CD4-positive, alpha-beta T cell treated with Interferon alpha-2 for 1 hour (primary cell): ENCODE data around the gene BTN2A1.
A peak's percentile ranks its signal among the peaks of the same experiment; 100 is the strongest.
"Not testable (repeated sequence)": the region's sequence is repeated elsewhere in the genome, so short reads cannot be mapped to it uniquely, and the experiment has no call there.

Source experiments
- DNase-seq, 2 donors: peaks; one replicate each; pipeline ENCODE4 v3.0.0-alpha.2; 2020 to 2022

Gene BTN2A1

DNA sequence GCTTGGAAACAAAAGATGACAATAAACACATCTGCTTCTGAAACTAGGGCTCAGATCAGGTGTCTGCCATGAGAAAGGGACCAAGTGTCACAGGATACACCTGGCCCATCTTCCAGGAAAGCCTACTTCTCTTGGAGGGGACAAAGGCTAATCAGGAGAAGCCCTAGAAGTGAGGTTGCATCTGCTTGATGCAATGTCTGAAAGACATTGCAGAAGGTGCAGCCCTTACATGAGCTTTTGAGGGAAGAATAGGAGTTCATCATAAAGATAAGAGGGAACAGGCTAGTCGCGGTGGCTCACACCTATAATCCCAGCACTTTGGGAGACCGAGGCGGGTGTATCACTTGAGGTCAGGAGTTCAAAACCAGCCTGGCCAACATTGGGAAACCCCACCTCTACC lies 39.9 kb downstream of the BTN2A1 start:
- no peak for DNase-seq

- DNase-seq: no peak
Measured at GRCh38 chr6:26500102-26500501, 42.3 kb downstream of the BTN2A1 start, which contains the start of gene BTN1A1. BTN1A1 (plus strand) TSS chr6:26500303; CDS start chr6:26501287, 984 bp downstream.

- peak; percentile 18 to 44 for DNase-seq
Measured at GRCh38 chr6:26501482-26501986, 43.8 kb downstream of the BTN2A1 start.

DNA sequence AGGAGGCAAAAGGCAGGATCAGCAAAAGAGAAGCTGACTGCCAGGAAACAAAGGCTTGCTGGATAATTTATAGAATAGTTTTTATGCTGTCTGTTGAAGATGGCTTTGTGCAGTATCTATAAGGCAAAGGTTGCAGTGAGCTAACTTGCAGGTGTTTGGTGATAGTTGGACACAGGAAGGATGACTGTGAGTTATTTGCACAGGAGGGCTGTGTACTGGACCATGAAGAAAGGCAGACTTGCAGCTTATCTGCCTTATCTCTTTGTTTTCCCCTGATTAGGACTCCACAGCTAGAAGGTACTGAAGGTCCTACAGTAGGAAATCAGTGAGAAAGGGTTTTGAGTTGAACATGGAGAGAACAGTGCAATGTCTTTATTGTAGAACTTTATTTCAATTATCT lies 44.4 kb downstream of the BTN2A1 start:
- no peak for DNase-seq

DNA sequence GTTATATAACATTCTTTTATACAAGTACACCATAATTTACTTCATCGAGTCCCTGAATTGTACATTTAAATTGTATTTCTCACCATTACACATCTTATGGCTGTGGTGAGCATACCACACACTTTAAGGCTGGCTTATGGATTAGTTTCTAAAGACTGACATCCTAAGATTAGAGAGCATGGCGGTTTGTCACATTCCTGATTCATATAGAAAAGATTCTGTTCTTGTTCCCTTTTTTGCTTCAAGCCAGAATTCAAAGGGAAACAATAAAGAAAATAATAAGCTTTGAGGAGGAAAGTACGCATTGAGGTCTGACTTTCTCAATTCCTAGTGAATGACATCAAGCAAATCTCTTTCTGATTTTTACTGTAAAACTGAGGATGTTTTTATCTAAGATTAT lies 44.9 kb downstream of the BTN2A1 start:
- DNase-seq: no peak

GRCh38 chr6:26507658-26508057 lies 49.9 kb downstream of the BTN2A1 start:
- no peak for DNase-seq

DNA sequence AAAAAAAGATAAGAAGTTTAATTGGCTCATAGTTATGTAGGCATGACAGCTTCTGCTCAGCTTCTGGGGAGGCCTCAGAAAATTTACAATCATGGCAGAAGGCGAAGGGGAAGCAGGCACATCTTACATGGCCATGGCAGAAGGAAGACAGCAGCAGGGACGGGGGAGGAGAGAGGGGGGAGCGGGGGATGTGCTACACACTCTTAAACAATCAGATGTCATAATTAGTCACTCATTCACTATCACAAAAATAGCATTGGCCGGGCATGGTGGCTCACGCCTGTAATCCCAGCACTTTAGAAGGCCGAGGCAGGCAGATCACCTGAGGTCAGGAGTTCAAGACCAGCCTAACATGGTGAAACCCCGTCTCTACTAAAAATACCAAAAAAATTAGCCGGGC lies 53.3 kb downstream of the BTN2A1 start:
- DNase-seq: not testable (repeated sequence)

DNA sequence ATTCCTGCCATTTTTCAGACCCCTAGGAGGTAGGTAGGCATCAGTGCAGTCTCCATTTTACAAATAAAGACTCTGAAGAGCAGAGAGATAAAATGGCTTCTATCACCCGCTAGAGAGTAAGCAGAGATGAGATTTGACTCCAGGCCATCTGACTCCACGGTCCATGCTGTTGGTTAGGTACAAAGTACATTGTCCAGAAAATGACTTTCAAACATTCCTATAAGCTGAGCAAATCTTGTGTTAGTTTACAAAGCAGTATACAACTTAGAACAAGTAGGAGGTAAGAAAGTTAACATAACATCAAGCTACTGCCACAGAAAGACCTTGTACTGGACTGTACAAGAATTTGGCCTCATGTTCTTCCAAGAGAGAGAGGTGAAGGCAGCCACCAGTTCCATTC lies 57.2 kb downstream of the BTN2A1 start:
- no peak for DNase-seq

DNA sequence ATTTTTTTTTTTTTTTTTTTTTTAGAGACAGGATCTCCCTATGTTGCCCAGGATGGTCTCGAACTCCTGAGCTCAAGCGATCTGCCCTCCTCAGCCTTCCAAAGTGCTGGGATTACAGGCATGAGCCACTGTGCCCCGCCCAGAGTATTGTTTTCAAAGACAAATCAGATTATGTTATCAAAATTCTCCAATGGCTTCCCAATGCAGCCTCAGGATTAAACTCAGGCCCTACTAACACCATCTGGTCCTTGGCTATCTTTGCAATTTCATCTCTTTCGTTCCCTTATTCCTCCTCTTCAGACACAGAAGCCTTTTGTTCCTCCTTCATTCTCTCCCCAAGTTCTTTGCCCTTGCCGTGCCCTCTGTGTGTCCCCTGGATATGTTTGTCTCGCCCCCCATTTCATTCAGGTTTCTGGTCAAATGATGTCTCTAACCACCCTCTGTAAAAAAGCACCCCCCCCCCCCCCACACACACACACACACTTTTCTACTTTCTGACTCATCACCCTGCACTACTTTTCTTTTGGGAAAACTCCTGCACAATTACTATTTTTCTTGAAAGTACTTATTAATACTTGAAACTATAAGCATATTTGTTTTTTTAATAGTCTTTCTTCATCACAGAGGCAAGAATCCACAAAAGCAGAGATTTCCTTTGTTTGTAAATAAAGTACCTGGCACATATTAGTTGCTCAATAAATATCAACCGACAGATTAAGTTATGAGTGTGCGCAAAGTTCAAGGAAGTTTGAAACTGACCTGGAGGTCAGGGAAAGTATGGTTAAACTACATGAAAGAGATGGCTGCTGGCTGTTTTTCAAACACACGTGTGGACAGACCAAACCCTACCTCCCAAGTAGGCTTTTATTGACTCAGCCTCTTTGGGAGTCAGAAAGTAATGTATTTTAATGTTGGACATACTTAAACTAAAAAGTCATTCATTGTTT lies 59.0 kb downstream of the BTN2A1 start:
- no peak for DNase-seq
